Measurements from ENCODE around the gene TGM3. TPM values are rescaled to one million over a fixed set of nuclear protein-coding genes. Genes with fewer than 3 reads are reported as not detected.

Gene TGM3
- total RNA-seq, 1 experiment from 2014 or later = not detected

- Histone ChIP-seq H3K4me2 (ENCODE audit: low read length) (no peak overlapping the region), H3K27me3 (ENCODE audit: insufficient read depth, low read length) (no peaks in the 10 kb centered on the region), H3K36me3 (ENCODE audit: control insufficient read depth in 1 of 2, insufficient read depth in 2 of 2, low read length in 2 of 2) (no peaks in the 10 kb centered on the region), H3K9me3 (ENCODE audit: control insufficient read depth in 1 of 2, insufficient read depth in 1 of 2, low read depth in 1 of 2, low read length in 2 of 2) (no peaks in the 10 kb centered on the region), H3K9ac (ENCODE audit: low read length) (no peak overlapping the region), H3K79me2 (ENCODE audit: insufficient read depth, low read length) (no peaks in the 10 kb centered on the region), H2AFZ (ENCODE audit: low read depth, low read length, poor library complexity, severe bottlenecking) (no peak overlapping the region), H3K4me3 (replicated peaks in 1 of 2; ENCODE audit: low read depth in 1 of 2, low read length in 2 of 2) (no peak overlapping the region), H3K27ac (ENCODE audit: low read depth, low read length) (no peak overlapping the region), H4K20me1 (ENCODE audit: insufficient read depth) (no peaks in the 10 kb centered on the region), H3K9me2 (ENCODE audit: insufficient read depth) (no peaks in the 10 kb centered on the region), H3K4me1 (ENCODE audit: control insufficient read depth in 1 of 2, insufficient read depth in 2 of 2, low read length in 2 of 2) (no peaks in the 10 kb centered on the region)
- DNase-seq (ENCODE audit: low read depth, low spot score) = no peak
- intact Hi-C loops (cut with micrococcal nuclease) = no loop called here
- no peak for ATAC-seq
- ChIA-PET POLR2A (no interaction called here), CTCF (no interaction called here), RAD21 (ENCODE audit: low non-redundant PET in 1 of 2, low total read pairs in 2 of 2, uncharacterized antibody in 2 of 2, unreplicated experiment in 2 of 2) (no interaction called here)
- no peak for TF ChIP-seq CTCF (IDR thresholded peaks at IDR 0.05 in 2 of 3, conservative IDR thresholded peaks at IDR 0.05 in 1 of 3; ENCODE audit: borderline replicate concordance in 1 of 3, insufficient read depth in 1 of 3, low read depth in 2 of 3, low read length in 2 of 3)
- BruUV-seq (replicated peaks) = no TSS peak
Observed at GRCh38 chr20:2358006-2358405, 62.2 kb downstream of the TGM3 start.

GRCh38 chr20:2361035-2361593, 65.3 kb downstream of the TGM3 start:
- H3K27me3 ChIP-seq (ENCODE audit: insufficient read depth, low read length) = no peaks in the 10 kb centered on the region
- no peaks in the 10 kb centered on the region for H3K36me3 ChIP-seq (ENCODE audit: control insufficient read depth in 1 of 2, insufficient read depth in 2 of 2, low read length in 2 of 2)
- H3K4me1 ChIP-seq (ENCODE audit: control insufficient read depth in 1 of 2, insufficient read depth in 2 of 2, low read length in 2 of 2) = no peaks in the 10 kb centered on the region
- TF ChIP-seq ATF3 (IDR thresholded peaks at IDR 0.05) (no peak), YY1 (IDR thresholded peaks at IDR 0.05; ENCODE audit: extremely low read depth, insufficient replicate concordance, low read depth, low read length) (no peak), CTCF (IDR thresholded peaks at IDR 0.05 in 2 of 3, conservative IDR thresholded peaks at IDR 0.05 in 1 of 3; ENCODE audit: borderline replicate concordance in 1 of 3, insufficient read depth in 1 of 3, low read depth in 2 of 3, low read length in 2 of 3) (no peak), EZH2phosphoT487 (IDR thresholded peaks at IDR 0.05; ENCODE audit: borderline replicate concordance) (no peak), JUND (IDR thresholded peaks at IDR 0.05) (no peak), RAD21 (IDR thresholded peaks at IDR 0.05; ENCODE audit: low read depth) (no peak), SP1 (IDR thresholded peaks at IDR 0.05; ENCODE audit: low read depth) (no peak), CEBPB (IDR thresholded peaks at IDR 0.05; ENCODE audit: low read depth) (no peak)
- no peak for DNase-seq (ENCODE audit: low read depth, low spot score)
- POLR2A ChIA-PET = no interaction called here
- no peak overlapping the region for H3K4me2 ChIP-seq (ENCODE audit: low read length)
- ATAC-seq = no peak
- H3K79me2 ChIP-seq (ENCODE audit: insufficient read depth, low read length) = no peaks in the 10 kb centered on the region
- CTCF ChIA-PET = no interaction called here
- intact Hi-C loops (cut with micrococcal nuclease) = no loop called here
- BruUV-seq (replicated peaks) = no TSS peak
- no peak overlapping the region for H2AFZ ChIP-seq (ENCODE audit: low read depth, low read length, poor library complexity, severe bottlenecking)
- no peaks in the 10 kb centered on the region for H3K9me2 ChIP-seq (ENCODE audit: insufficient read depth)
- no peaks in the 10 kb centered on the region for H3K9me3 ChIP-seq (ENCODE audit: control insufficient read depth in 1 of 2, insufficient read depth in 1 of 2, low read depth in 1 of 2, low read length in 2 of 2)
- RAD21 ChIA-PET (ENCODE audit: low non-redundant PET in 1 of 2, low total read pairs in 2 of 2, uncharacterized antibody in 2 of 2, unreplicated experiment in 2 of 2) = no interaction called here
- no peak overlapping the region for H3K27ac ChIP-seq (ENCODE audit: low read depth, low read length)
- H4K20me1 ChIP-seq (ENCODE audit: insufficient read depth) = no peaks in the 10 kb centered on the region
- no peak overlapping the region for H3K4me3 ChIP-seq (replicated peaks in 1 of 2; ENCODE audit: low read depth in 1 of 2, low read length in 2 of 2)
- H3K9ac ChIP-seq (ENCODE audit: low read length) = no peak overlapping the region

Measured in HCT116 (cell line).